ENCODE measurements around the gene NUDT3.
"Not testable (repeated sequence)": the region's sequence is repeated elsewhere in the genome, so short reads cannot be mapped to it uniquely, and the experiment has no call there.

The NUDT3 gene

GRCh38 chr6:34247481-34248197 is 144.8 kb downstream of the NUDT3 start:
- peak overlapping the region; percentile 98 for H3K4me2 ChIP-seq (ENCODE audit: low read length)
- H3K36me3 ChIP-seq (ENCODE audit: insufficient read depth, low read length), result peaks cover 23% of the 10 kb centered on the region
- no peaks in the 10 kb centered on the region for H3K27me3 ChIP-seq (ENCODE audit: insufficient read depth, low read length)
- H3F3A ChIP-seq (ENCODE audit: insufficient read depth, low read length), result peaks cover 7% of the 10 kb centered on the region; the same call in 1 of the 2 replicates
- no peaks in the 10 kb centered on the region for H4K20me1 ChIP-seq (ENCODE audit: insufficient read depth, low read length)
- peaks cover 20% of the 10 kb centered on the region for H3K4me1 ChIP-seq (ENCODE audit: insufficient read depth, low read length, severe bottlenecking)
- H3K9me2 ChIP-seq (ENCODE audit: low read depth, low read length), result no peaks in the 10 kb centered on the region
- H3K27ac ChIP-seq (ENCODE audit: low read depth, low read length, poor library complexity, severe bottlenecking), result peak overlapping the region; percentile 69
- TF ChIP-seq EZH2 (IDR thresholded peaks at IDR 0.05; ENCODE audit: borderline replicate concordance, low read length) (no peak), CTCF (IDR thresholded peaks at IDR 0.05; ENCODE audit: low read length) (no peak; the same call in 1 of the 2 replicates)
- H2AFZ ChIP-seq (ENCODE audit: low read length), result no peak overlapping the region
- peak overlapping the region; percentile 81 for H3K4me3 ChIP-seq (ENCODE audit: low read depth, low read length, poor library complexity, severe bottlenecking)
- H3K9me3 ChIP-seq (ENCODE audit: low read length), result no peaks in the 10 kb centered on the region
- no peak overlapping the region; the same call in 1 of the 2 replicates for H3K9ac ChIP-seq (ENCODE audit: low read length)
- H3K79me2 ChIP-seq (ENCODE audit: insufficient read depth, low read length), result no peaks in the 10 kb centered on the region

GRCh38 chr6:34246563-34247391 is 145.7 kb downstream of the NUDT3 start:
- Histone ChIP-seq H3K9ac (ENCODE audit: low read length) (no peak overlapping the region), H3K9me3 (ENCODE audit: low read length) (no peaks in the 10 kb centered on the region), H3K36me3 (ENCODE audit: insufficient read depth, low read length) (peaks cover 31% of the 10 kb centered on the region)

GRCh38 chr6:34246249-34246562 is 146.3 kb downstream of the NUDT3 start:
- no peak for TF ChIP-seq EZH2 (IDR thresholded peaks at IDR 0.05; ENCODE audit: borderline replicate concordance, low read length)
- TF ChIP-seq CTCF (IDR thresholded peaks at IDR 0.05; ENCODE audit: low read length), result no peak
- no peaks in the 10 kb centered on the region for H3K9me3 ChIP-seq (ENCODE audit: low read length)
- peaks cover 20% of the 10 kb centered on the region for H3K4me1 ChIP-seq (ENCODE audit: insufficient read depth, low read length, severe bottlenecking)
- peaks cover 13% of the 10 kb centered on the region; the same call in 1 of the 2 replicates for H3F3A ChIP-seq (ENCODE audit: insufficient read depth, low read length)
- no peak overlapping the region for H3K4me2 ChIP-seq (ENCODE audit: low read length)
- no peak overlapping the region for H2AFZ ChIP-seq (ENCODE audit: low read length)
- H3K36me3 ChIP-seq (ENCODE audit: insufficient read depth, low read length), result peaks cover 37% of the 10 kb centered on the region
- no peaks in the 10 kb centered on the region for H3K9me2 ChIP-seq (ENCODE audit: low read depth, low read length)
- H3K9ac ChIP-seq (ENCODE audit: low read length), result no peak overlapping the region
- no peaks in the 10 kb centered on the region for H3K27me3 ChIP-seq (ENCODE audit: insufficient read depth, low read length)
- no peaks in the 10 kb centered on the region for H4K20me1 ChIP-seq (ENCODE audit: insufficient read depth, low read length)
- H3K79me2 ChIP-seq (ENCODE audit: insufficient read depth, low read length), result no peaks in the 10 kb centered on the region
- H3K4me3 ChIP-seq (ENCODE audit: low read depth, low read length, poor library complexity, severe bottlenecking), result no peak overlapping the region
- peak overlapping the region; percentile 69 for H3K27ac ChIP-seq (ENCODE audit: low read depth, low read length, poor library complexity, severe bottlenecking)

More at GRCh38 chr6:34246563-34247391, 145.7 kb downstream of the NUDT3 start:
- H3F3A ChIP-seq (ENCODE audit: insufficient read depth, low read length), result peaks cover 11% of the 10 kb centered on the region; the same call in 1 of the 2 replicates
- H3K4me1 ChIP-seq (ENCODE audit: insufficient read depth, low read length, severe bottlenecking), result peaks cover 20% of the 10 kb centered on the region
- H2AFZ ChIP-seq (ENCODE audit: low read length), result no peak overlapping the region
- no peak overlapping the region for H3K4me2 ChIP-seq (ENCODE audit: low read length)
- H3K27me3 ChIP-seq (ENCODE audit: insufficient read depth, low read length), result no peaks in the 10 kb centered on the region
- TF ChIP-seq EZH2 (IDR thresholded peaks at IDR 0.05; ENCODE audit: borderline replicate concordance, low read length) (no peak), CTCF (IDR thresholded peaks at IDR 0.05; ENCODE audit: low read length) (peak; percentile 68)
- H3K79me2 ChIP-seq (ENCODE audit: insufficient read depth, low read length), result no peaks in the 10 kb centered on the region
- H4K20me1 ChIP-seq (ENCODE audit: insufficient read depth, low read length), result no peaks in the 10 kb centered on the region
- H3K4me3 ChIP-seq (ENCODE audit: low read depth, low read length, poor library complexity, severe bottlenecking), result no peak overlapping the region
- H3K27ac ChIP-seq (ENCODE audit: low read depth, low read length, poor library complexity, severe bottlenecking), result peak overlapping the region; percentile 69
- H3K9me2 ChIP-seq (ENCODE audit: low read depth, low read length), result no peaks in the 10 kb centered on the region

- H3K9me2 ChIP-seq (ENCODE audit: low read depth, low read length); H3K9me3 ChIP-seq (ENCODE audit: low read length); H3K4me2 ChIP-seq (ENCODE audit: low read length); H3K27ac ChIP-seq (ENCODE audit: low read depth, low read length, poor library complexity, severe bottlenecking); H2AFZ ChIP-seq (ENCODE audit: low read length); H3K79me2 ChIP-seq (ENCODE audit: insufficient read depth, low read length); H3K9ac ChIP-seq (ENCODE audit: low read length); H3K27me3 ChIP-seq (ENCODE audit: insufficient read depth, low read length); H3K4me3 ChIP-seq (ENCODE audit: low read depth, low read length, poor library complexity, severe bottlenecking); H4K20me1 ChIP-seq (ENCODE audit: insufficient read depth, low read length): not testable (repeated sequence)
- H3F3A ChIP-seq (ENCODE audit: insufficient read depth, low read length), result peaks cover 13% of the 10 kb centered on the region; the same call in 1 of the 2 replicates
- peaks cover 42% of the 10 kb centered on the region for H3K36me3 ChIP-seq (ENCODE audit: insufficient read depth, low read length)
- peaks cover 20% of the 10 kb centered on the region for H3K4me1 ChIP-seq (ENCODE audit: insufficient read depth, low read length, severe bottlenecking)
Observed at GRCh38 chr6:34245761-34246140, 146.7 kb downstream of the NUDT3 start.

All from OCI-LY1 (cell line).